Stimulated activated naive CD8-positive, alpha-beta T cell treated with anti-CD3 and anti-CD28 coated beads, Interleukin-15, Interleukin-2, amounts not matched to agents 100 U/mL and 50 U/mL, for 24 hours (primary cell): ENCODE measurements around the gene TRIM4.
"Not testable (repeated sequence)": the region's sequence is repeated elsewhere in the genome, so short reads cannot be mapped to it uniquely, and the experiment has no call there.

ENCODE experiments used
- ATAC-seq: fragments of 150-1000 bp; cut with Tn5 transposase; one replicate; pipeline ENCODE4 v1.10.0; 2021
- DNase-seq: peaks from one replicate; pipeline ENCODE4 v3.0.0; 2021

The TRIM4 gene

GRCh38 chr7:99919814-99920112, 433 bp upstream of the TRIM4 start:
- DNase-seq (no peak), ATAC-seq (no peak)

- DNase-seq (no peak), ATAC-seq (no peak)
These were observed 8.4 kb downstream of the TRIM4 start for GRCh38 chr7:99910976-99911375.

GRCh38 chr7:99901581-99901980, 17.7 kb downstream of the TRIM4 start:
- no peak for ATAC-seq
- no peak for DNase-seq

- ATAC-seq (no peak), DNase-seq (no peak)
These were observed 19.4 kb downstream of the TRIM4 start for GRCh38 chr7:99899830-99900519.

DNA sequence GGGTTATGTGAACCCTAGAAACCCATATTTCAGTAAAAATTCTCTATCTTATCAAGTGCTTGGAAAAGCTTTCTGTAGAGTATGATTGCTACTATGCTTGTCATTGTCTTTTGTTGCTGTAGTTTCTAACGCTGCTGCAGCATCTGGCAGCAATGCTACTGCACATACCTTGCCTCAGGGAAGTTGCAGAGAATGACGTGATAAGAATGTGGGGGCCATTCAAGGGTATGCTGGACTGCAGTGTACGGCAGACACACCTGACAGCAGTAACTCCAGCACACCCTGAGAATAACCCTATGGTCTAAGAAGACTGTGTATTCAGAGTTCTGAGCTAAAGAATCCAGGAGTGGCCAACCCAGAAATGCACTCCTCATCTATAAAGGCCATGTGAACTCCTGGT, 20.5 kb downstream of the TRIM4 start:
- ATAC-seq (no peak), DNase-seq (no peak)

- ATAC-seq (no peak), DNase-seq (no peak)
These were observed 21.3 kb downstream of the TRIM4 start for GRCh38 chr7:99898023-99898357.

DNA sequence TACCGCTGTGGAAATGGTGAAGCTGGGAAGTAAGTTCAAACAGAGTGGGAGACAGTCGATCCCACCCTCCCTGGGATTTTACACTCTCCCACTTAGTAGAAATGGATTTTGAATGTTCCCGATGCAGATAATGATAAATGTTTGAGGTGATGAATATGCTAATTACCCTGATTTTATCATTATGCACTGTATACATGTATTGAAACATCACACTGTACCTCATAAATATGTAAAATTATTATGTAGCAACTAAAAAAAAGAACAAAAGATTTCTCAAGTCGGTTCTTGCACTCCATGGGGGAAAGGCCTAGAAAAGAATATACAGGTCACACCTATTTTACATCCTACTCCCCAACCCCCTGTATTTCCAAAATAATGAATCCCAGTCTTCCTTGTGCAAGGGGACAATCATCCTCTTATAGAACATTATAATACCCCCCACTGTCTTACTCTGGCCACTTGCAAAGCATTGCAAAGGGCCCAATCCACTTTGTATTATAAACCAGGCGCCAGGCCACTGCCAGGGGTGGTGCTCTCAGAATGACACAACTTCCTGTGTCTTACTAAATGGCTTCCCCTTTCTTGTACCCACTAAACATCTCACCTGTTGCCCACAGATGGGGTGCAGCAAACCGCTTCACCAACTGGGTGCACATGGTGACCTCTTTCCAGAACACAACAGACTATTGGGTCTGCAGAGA, 21.9 kb downstream of the TRIM4 start:
- DNase-seq = no peak
- ATAC-seq = no peak

GRCh38 chr7:99894738-99895137, 24.6 kb downstream of the TRIM4 start:
- DNase-seq = no peak
- no peak for ATAC-seq

DNA sequence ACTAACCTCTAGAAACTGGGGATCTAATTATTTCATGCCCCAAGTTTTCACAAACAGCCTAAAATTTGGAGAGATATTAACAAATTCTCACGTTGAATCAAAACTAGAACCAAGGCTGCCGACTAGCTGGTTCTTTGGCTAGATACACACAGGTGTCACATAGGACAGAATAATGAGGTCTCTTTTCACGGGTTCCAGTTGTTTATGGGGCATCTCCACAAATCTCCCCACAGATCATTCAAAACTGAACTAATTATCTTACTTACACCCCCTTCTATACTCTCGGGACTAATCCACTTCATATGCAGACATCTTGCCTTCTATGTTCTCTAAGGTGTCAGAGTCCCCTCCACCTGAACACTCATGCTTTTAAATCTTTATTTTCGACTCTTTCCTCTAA, 26.1 kb downstream of the TRIM4 start:
- DNase-seq (no peak), ATAC-seq (no peak)

GRCh38 chr7:99890348-99890747, 29.0 kb downstream of the TRIM4 start:
- not testable (repeated sequence) for DNase-seq, ATAC-seq

- not testable (repeated sequence) for ATAC-seq, DNase-seq
These were observed 31.0 kb downstream of the TRIM4 start for GRCh38 chr7:99888366-99888765.

- no peak for ATAC-seq
These were observed 38.0 kb downstream of the TRIM4 start for GRCh38 chr7:99881370-99881769.

GRCh38 chr7:99876933-99877332, 42.4 kb downstream of the TRIM4 start, which contains the start of gene OR2AE1:
OR2AE1 (minus strand) TSS chr7:99877033; CDS start chr7:99877033, 0 bp downstream.
- DNase-seq = no peak
- ATAC-seq = no peak

More at GRCh38 chr7:99881370-99881769, 38.0 kb downstream of the TRIM4 start:
- DNase-seq = no peak

- no peak for DNase-seq
- ATAC-seq = no peak
These were observed 42.8 kb downstream of the TRIM4 start for GRCh38 chr7:99876491-99876890.

- ATAC-seq = no peak
- DNase-seq = no peak
These were observed 51.1 kb downstream of the TRIM4 start for GRCh38 chr7:99868246-99868645.

- ATAC-seq, DNase-seq: not testable (repeated sequence)
These were observed 51.9 kb downstream of the TRIM4 start for GRCh38 chr7:99867477-99867876.

- no peak for ATAC-seq
- no peak for DNase-seq
These were observed 55.4 kb downstream of the TRIM4 start for GRCh38 chr7:99863847-99864440.

DNA sequence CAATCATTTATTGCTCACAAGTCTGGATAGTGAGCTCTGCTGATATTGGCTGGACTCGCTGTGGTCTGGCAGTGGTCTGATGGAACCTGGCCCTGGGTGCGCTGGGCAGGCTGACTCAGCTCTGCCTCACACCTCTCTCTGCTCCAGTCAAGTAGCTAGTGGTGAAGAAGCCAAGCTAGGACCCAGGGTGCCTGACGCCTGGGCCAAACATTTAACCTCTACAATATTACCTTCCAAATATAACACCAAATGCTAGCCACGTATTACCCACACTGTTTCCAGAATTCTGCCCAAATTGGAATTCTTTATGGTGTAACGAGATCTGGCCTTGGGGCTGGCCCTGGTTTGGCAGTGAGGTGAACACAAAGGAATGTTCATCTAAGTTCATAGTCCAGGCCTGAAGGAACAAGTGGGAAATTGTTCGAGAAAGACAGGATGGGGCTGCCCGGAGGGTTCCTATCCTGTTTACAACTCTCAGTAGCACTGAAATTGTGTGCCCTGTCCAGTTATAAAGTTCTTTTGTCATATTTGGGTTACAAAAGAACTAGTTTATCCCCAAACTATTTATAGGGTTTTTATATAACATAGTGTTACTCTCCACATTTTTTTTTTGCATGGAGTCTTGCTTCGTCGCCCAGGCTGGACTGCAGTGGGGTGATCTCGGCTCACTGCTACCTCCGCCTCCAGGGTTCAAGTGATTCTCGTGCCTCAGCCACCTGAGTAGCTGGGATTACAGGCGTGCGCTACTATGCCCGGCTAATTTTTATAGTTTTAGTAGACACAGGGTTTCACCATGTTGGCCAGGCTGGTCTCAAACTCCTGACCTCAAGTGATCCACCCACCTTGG, 58.8 kb downstream of the TRIM4 start:
- no peak for DNase-seq
- no peak for ATAC-seq

DNA sequence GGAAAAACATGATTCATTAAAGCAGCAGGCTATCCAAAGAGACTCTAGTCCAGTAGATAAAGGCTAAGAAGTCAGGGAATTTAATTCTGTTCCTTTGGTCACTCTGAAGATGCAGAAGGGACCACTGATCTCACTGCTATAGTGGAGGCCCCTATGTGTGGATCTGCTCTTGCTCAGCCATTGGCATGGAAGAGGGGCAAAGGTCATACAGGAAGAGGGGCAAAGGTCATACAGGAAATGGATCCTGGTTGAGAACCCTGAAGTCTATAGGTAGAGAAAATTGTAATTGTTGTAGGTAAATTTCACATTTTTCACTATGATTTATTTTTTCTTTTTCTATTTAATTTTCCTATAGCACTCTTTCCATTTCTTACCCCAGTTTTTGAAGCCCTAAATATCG, 64.1 kb downstream of the TRIM4 start:
- DNase-seq (no peak), ATAC-seq (no peak)

- DNase-seq (no peak), ATAC-seq (no peak)
These were observed 70.7 kb downstream of the TRIM4 start for GRCh38 chr7:99848420-99849216.

DNA sequence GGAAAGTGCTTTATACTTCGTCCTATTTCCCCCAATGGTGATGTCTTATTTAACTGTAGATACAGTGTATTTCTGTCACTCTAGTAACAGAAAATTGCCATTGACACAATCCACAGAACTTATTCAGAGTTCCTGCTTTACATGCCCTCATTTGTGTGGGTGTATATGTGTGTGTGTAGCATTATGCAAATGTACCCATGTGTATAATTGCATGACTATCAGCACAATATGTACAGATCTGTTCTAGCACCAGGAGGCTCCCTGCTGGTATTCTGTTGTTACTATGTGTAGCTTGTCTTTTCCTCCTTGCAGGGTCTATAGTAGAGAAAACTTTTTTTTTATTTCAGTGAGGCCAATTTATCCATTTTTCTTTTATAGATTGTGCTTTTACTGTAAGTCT, 75.0 kb downstream of the TRIM4 start:
- ATAC-seq (no peak), DNase-seq (no peak)

GRCh38 chr7:99843808-99844207, 75.5 kb downstream of the TRIM4 start:
- ATAC-seq = no peak
- DNase-seq = no peak
